Measurements from ENCODE around the gene LRRC49.
"Not testable (repeated sequence)": the region's sequence is repeated elsewhere in the genome, so short reads cannot be mapped to it uniquely, and the experiment has no call there.

Gene LRRC49, protein sequence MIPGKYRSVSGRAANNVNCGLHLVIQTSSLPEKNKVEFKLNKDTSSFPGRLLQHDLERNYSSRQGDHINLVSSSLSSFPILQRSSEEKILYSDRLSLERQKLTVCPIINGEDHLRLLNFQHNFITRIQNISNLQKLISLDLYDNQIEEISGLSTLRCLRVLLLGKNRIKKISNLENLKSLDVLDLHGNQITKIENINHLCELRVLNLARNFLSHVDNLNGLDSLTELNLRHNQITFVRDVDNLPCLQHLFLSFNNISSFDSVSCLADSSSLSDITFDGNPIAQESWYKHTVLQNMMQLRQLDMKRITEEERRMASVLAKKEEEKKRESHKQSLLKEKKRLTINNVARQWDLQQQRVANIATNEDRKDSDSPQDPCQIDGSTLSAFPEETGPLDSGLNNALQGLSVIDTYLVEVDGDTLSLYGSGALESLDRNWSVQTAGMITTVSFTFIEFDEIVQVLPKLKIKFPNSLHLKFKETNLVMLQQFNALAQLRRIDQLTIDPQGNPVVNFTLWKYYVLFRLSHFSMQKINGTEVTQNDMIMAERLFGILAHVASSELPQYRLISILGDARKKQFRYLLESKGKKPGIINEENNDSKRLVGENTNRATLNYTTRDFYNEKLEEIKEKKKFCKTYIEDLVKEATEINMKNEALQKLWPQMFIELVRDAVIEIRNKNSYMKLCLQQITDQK
- total RNA-seq: 0 to 1.4 (median 0.44) reads per million in 4 donors

DNA sequence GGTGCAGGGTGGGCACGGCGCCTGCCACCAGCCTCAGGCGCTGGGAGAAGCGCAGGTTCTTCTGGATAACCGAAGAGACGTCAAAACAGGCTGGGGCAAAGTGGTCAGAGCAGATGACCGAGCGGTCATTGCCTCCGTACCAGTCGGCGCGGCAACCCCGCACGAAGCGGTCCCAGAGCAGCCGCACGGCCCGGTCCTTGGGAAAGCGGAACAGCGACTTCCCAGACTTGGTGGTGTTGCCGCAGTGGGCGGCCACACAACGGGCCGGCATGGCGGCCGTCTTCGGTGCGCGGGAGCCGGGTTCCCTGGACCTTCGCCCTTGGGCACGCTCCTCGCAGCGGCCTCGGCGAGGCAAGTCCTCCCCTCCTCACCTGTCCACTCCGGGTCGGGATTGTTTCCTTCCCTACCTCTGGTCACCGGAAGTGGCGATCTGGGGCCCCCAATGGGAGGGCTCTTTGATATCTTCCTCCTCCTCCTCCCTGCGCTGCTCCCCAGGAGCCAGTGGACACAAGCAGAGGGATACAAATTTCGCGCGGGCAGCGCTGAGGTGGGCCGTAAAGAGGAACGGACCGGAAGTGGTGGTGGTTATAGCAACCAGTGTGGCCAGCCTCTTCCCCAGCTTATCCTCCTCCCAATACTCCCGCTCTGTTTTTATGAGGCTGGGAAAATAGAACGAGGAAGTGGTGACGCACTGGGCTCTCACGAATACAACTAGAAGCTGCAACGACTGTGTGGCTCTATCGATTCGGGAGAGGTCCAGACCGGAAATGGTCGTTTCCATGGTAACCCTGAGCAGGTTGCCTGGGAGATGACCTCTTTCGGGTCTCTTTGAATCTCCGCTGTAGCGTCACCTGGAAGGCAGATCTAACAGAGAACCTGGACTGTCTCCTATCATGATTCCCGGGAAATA is at the start of gene LRRC49, which contains the start of gene THAP10:
LRRC49 (plus strand) TSS at position 825 of the 910 bp plus-strand sequence; CDS start at position 894, 69 bp downstream.
THAP10 (minus strand) TSS at position 432 of the 910 bp plus-strand sequence; CDS start at position 271, 161 bp downstream.
- DNase-seq: peak in 2 of 5 donors; percentile 1 to 41

DNA sequence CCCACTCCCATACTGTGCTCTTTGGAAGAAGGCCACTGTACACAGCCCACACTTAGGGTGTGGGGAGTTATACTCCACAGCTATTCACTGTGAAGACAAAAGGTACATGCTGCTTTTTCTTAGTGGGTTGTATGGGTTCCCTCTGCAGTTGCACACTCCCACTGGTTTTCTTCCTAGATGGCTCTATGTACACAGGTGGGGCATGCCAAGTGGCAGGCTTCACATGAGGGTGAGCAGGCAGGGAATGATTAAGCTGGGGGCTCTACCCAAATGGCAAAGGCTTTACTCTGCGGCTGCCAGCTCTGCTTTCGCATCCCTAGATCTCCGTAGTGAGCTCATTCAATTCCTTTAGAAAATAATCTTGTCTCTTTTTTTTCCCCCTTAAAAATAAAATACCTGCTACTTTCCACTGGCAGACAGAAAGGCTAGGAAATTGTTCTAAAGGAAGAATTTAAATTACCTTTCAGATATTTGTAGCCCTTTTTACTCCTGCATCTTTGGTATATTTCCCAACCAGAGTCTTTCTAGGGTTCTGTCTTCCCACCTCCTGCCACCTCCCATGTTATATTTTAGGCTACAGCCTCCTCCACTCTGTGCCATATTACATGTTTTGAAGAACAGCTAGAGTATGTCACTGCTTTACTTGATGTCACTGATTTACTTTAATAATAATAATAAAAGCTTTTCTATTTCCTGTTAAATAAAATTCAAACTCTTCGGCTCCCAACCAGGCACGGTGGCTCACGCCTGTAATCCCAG is 46.8 kb upstream of the LRRC49 start:
- DNase-seq: no peak

DNA sequence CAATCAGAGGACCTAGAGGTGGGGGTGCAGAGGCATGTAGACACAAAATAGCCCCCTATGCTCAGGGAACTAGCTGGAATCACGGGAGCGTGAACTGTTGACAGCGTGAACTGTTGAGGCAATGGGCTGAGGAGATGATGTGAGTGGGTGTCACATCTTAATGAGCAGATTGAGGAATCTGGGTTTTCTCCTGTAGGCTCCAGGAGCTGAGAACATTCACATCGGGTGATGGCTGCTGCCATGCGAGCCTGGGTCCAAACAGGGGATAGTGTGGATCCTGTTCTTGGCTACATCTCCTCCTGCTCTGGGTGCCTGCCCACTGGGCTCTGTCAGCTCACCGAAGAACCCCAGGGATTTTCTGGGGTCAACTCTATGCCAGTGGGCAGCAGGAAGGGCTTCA is 40.7 kb upstream of the LRRC49 start:
- no peak for DNase-seq

DNA sequence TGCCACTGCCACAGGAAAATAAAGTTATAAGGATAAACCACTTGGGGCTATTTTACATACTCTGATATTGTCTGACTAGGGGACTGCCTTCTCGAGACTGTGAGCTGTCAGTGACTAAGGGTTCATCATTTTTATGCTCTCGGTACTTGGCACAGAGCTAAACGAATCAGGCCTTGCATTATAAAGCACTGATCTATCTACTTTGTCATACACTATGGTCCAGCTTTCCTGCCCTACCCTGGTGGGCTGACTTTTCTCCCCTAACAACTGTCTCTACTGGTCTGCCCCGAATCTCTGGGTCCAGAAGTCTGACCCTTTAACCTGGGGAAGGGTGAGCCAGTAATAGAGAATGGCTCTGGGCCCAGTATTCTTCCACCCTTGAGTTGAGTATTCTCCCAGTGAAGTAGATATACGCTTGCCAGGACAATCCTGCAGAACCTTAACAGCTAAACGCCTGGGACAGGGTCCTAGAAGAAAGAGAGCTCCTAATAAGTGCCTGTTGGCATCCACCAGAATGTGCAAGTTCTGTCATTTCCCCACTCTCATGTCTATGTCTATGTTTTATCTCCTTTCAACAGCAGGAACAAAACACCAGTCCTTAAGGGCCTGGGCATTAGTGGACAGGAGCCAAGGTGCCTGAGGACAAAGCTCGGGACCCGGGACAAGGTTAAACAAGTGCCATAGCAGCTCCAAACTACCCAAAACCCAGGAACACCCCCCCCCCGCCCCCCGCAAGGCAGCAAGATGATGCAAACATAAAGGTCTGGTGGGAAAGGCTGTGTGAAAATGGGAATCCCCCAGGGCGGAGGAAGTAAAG is 39.9 kb upstream of the LRRC49 start:
- DNase-seq: no peak

DNA sequence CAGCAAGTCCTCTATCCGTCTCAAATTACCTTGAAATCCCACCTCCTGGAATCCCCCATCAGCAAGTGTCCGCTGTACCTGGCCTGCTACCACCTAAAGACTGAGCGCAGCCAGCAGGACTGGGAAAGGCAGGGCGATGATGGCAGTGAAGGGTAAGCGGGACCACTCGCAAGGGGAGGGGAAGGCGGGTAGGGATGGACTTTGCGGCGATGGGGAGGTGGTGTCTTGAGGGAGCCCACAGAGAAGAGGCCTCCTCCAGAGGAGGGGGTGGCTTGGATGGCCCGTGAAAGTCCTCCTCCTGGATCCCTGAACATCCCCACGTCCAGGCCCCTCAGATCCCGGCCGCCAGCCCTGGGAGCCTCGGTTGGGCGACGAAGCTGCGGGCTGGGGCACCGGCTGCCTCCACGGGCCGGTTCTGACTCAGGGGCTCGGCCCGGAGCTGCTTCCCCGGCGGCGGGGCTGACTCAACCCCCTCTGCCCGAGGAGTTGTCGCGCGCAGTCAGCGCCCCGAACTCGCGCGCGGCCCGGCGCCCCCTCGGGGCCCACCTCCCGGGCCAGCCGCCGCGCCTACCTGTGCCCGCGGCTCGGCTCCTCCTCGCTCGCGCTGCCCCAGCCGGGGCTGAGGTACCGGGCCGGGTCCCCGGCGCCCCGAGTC is 39.2 kb upstream of the LRRC49 start:
- no peak for DNase-seq

DNA sequence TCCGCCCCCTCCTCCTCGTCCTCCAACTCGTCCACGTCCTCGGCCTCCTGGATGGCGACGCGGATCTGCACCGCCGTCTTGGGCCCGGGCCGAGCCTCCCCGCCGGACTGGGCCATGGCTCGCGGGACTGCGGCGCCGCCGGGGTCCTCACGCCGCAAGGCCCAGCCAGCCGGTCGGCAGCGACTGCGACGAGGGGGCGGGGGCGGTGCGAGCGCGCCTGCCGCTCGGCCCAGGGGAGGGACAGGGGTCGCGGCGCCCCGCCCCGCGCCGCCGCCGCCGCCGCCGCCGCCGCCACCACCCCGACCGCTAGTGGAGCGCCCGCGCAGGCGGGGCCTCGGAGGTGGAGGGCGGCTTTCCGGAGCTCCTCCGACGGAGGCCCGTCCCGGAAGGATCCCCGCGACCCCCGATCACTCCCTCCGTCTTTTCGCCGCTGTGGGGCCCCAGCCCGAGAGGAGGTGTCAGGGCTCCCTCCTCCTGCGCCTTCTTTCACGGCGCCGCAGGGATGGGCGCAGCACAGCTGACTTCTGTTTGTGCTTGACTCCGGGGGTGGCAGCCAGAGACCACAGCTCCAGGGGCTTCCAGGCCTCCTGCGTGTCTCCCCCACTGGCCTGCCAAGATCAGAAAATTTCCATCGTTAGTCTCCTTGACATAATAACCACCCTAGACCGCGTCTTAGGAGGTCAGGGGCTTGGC is 38.5 kb upstream of the LRRC49 start, which contains the start of gene LARP6:
LARP6 (minus strand) TSS at position 185 of the 693 bp plus-strand sequence; CDS start at position 116, 69 bp downstream.
- peak in 1 of 5 donors; percentile 9 for DNase-seq

DNA sequence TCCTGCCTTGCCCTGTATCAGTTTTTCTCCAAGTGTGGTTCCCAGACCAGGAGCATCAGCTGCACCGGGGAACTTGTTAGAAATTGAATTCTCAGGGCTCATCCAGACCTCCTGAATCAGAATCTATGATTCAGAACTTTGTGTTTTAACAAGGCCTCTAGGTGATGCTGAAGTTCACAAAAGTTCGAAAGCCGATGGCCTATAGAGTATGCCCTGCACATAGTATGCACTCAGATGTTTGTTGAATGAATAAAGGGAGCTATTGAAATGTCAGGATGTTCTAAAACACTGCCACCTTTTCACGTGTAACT is 38.0 kb upstream of the LRRC49 start:
- DNase-seq: no peak

DNA sequence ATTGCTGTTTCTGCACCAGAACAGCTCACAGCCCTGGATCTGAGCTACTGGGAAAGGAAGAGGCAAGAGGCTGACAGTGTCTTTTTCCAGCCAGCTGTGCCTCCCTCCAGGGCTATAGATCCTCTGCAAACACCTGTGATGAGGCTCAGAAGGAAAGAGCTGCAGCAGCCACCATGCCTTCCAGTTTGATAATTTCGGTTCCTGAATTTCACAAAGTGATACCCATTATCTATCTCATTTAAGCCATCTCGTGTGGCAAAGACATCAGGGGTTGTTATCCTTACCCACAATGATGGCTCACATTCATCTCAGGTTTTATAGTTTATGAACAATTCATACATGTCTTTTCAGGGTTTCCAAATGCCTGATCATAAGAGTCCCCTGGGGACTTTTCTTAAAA is 36.9 kb upstream of the LRRC49 start:
- no peak for DNase-seq

DNA sequence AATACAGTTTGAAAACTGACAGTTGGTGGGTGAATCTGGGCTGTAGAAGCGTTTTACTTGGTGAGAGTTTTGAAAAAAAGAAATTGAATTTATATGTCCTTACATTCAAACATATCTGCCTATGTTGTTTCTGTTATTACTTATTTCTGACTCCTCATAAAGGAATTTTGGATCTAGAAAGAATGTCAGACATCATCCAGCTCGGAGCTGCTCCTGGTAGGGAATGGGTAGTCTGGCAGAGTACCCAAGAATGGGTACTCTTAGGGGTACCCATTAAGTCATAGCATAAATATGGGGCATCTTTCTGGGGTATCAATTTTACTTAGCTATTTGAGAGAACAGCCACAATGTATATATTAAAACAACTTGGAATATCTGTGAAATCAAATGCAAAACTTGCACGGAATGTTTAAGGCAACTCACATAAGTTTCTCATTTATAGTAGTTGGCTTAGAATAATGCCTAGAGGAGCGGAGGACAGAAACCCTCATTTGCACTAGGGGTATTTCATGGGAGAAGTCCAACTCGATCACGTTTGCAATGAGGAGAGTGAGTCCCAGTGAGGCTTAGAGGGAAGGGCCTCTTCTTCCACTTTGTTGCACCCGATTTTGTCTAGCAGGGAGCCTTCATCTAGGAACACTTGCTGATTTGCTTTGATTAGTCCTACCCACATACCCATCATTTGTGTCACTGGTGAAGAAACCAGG is 36.3 kb upstream of the LRRC49 start:
- DNase-seq: no peak

DNA sequence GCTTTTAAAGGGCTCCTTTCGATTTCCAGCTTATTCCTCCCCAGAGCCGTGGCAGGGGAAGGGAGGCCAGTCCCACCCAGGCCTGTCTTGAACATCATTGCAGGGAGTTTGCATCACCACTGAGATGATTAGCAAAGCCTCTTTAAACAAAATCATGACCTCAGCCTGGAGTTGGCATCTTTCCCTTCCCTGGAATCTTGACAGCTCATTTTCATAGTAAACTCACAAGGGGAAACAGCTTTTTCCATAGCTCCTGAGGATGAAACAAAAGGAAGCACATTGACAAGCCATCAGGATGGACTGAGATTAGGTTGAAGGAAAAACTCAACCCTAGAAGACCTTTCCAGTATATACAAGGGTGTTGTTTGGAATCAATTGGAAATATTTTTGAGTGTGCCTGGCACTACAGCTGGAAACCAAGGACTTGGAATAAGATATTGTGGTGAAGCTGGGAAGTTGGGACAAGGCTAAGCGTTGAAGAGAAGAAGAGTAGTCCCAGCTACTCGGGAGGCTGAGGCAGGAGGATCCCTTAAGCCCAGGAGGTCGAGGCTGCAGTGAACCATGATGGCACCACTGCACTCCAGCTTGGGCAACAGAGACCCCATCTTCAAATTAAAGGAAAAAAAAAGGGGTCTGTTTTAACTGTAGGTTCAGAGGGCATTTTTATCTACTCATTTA is 35.6 kb upstream of the LRRC49 start:
- no peak for DNase-seq

DNA sequence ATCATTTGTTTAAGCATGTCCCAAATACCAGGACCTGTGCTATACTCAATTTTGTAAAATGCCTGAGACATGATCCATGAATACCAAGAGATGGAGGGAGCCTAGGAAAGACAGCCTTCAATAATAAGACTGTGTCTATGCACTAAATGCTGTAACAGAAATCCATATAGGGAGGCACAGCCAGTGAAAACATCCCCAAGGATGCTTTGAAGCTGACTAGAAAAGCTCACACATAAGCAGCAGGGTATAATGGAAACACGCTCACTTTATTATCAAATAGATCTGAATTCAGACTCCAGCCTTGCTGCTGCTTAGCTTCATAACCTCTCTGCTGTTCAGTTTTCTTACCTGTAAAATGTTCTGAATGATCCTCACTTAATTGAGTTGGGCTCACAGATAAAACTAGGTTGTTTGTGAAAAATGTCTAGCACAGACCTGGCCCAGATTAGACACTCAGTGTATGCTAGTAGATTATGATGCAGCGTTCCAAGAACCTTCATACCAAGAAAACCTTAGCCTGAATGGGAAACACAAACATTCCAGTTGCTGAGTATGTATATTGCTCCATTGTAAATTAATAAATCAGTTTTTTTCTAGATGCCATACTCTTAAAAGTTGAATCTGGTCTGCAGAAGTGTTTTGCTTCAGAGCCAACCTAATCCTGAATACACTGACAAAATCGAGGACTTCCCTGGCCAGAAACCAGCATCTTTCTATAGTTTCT is 34.9 kb upstream of the LRRC49 start:
- no peak for DNase-seq

DNA sequence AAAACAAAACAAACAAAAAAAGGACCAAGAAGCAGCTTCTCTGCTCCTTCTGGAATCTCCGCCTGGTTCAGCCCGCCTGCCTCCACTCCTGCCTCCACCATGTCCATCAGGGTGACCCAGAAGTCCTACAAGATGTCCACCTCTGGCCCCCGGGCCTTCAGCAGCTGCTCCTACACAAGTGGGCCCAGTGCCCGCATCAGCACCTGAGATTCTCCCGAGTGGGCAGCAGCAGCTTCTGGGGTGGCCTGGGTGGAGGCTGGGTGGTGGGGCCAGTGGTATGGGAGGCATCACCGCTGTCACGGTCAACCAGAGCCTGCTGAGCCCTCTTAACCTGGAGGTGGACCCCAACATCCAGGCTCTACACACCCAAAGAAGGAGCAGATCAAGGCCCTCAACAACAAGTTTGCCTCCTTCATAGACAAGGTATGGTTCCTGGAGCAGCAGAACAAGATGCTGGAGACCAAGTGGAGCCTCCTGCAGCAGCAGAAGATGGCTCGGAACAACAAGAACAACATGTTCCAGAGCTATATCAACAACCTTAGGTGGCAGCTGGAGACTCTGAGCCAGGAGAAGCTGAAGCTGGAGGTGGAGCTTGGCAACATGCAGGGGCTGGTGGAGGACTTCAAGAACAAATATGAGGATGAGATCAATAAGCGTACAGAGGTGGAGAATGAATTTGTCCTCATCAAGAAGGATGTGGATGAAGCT is 33.9 kb upstream of the LRRC49 start:
- not testable (repeated sequence) for DNase-seq

DNA sequence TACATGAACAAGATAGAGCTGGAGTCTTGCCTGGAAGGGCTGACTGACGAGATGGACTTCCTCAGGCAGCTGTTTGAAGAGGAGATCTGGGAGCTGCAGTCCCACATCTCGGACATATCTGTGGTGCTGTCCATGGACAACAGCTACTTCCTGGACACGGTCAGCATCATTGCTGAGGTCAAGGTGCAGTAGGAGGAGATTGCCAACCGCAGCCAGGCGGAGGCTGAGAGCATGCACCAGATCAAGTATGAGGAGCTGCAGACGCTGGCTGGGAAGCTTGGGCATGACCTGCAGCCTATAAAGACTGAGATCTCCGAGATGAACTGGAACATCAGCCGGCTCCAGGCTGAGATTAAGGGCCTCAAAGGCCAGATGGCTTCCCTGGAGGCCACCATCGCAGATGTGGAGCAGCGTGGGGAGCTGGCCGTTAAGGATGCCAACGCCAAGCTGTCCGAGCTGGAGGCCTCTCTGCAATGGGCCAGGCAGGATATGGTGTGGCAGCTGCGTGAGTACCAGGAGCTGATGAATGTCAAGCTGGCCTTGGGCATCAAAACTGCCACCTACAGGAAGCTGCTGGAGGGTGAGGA is 33.2 kb upstream of the LRRC49 start:
- no peak for DNase-seq

DNA sequence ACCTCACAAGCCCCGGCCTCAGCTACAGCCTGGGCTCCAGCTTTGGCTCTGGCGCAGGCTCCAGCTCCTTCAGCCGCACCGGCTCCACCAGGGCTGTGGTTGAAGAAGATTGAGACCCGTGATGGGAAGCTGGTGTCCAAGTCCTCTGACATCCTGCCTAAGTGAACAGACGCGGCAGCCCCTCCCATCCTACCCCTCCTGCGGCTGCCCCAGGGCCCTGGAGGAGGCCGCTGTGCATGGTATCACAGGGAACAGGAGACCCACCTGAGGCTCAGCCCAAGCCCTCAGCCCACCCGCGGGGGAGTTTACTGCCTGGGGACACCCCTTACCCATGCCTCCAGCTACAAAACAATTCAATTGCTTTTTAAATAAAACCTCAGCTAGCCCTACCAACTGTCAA is 32.6 kb upstream of the LRRC49 start:
- no peak for DNase-seq

DNA sequence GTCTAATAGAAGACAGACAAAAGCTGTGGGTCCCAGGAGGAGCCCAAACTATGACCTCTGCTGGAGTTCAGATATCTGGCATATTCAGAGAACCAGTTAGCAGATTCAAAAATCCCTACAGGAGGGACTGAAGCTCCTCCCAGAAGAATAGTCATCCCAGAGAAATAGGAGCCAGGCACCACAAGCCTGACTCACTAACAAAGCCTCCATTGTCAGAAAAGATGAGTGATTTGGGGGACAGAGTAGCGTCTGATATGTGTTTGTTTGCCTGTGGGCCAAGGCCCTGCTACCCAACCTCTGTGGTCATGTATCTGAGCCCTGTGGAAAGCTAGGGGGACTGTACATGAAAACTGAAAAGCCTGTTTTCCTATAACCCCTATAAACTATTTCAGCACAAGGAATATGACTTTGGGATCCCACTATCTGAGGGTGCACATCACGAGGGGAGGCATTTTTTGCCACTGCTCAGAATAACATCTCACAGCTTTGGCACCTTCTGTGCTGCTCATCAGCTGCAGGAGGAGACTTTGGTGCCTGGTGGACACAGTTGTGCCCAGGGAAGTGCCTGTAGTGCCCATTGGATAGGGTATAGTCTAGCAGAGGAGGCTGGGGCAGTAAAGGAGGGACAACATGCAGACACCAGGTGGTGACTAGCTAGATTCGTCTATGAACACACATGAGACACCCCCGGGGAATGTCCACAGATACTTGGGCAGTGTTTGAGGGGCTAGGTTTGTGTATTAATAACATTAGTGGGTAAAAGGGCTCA is 29.0 kb upstream of the LRRC49 start:
- no peak for DNase-seq

DNA sequence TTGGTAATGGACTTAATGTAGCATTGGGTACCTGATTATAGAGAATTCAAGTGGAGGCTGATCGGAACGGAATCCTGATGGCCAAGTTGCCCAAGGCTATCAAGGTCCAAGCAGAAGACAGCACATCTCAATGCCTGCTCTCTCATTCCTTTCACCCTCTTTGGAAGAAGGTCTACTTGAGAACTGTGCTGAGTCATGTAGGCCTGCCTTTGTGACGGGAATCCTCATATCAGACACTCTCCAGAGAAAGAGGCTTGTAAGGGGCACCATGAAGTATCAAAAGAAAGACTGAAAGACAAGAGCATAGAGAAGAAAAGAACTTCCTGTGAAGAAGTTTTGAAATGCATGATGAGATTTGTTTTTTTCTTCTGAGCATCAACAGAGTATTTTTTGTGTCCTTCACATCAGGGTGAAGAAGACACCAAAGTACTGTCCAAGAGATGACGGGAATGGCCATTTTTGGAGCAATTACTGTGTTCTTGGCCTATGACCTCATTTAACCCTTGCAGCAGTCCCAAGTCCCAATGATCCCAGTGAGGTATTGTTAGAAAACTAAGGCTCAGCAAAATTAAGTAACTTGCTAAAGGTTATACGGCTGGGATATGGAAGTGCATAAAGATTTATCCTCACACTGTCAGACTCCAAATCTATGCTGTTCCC is 25.5 kb upstream of the LRRC49 start:
- no peak for DNase-seq

All from T-helper 1 cell (primary cell).